Duodenal mucosa (tissue), 2 donors: Measurements from ENCODE around the gene MSMO1.

ENCODE experiments used
- H3K27ac ChIP-seq: one replicate; pipeline ENCODE4 v1.7.0; 2013; ENCODE audit warnings: low read depth, low read length
- H3K27me3 ChIP-seq, 2 donors: one replicate each; pipeline ENCODE4 v1.7.0; 2013; ENCODE audit warnings: low read length in 2 of 2, control low read depth in 1 of 2; ENCODE audit not compliant: insufficient read depth in 2 of 2, control insufficient read depth in 1 of 2
- H3K36me3 ChIP-seq, 2 donors: one replicate each; pipeline ENCODE4 v1.7.0; 2013; ENCODE audit warnings: low read length in 2 of 2, control low read depth in 1 of 2; ENCODE audit not compliant: insufficient read depth in 2 of 2, control insufficient read depth in 1 of 2
- H3K4me1 ChIP-seq, 2 donors: one replicate each; pipeline ENCODE4 v1.7.0; 2013; ENCODE audit warnings: low read length in 2 of 2, control low read depth in 1 of 2; ENCODE audit not compliant: insufficient read depth in 2 of 2, control insufficient read depth in 1 of 2
- H3K4me3 ChIP-seq, 2 donors: one replicate each; pipeline ENCODE4 v1.7.0; 2013; ENCODE audit warnings: low read length in 2 of 2, low read depth in 1 of 2
- H3K9ac ChIP-seq, 2 donors: one replicate each; pipeline ENCODE4 v1.7.0; 2013; ENCODE audit warnings: low read length in 2 of 2, low read depth in 1 of 2
- H3K9me3 ChIP-seq, 2 donors: one replicate each; pipeline ENCODE4 v1.7.0; 2013; ENCODE audit warnings: low read length in 2 of 2, control low read depth in 1 of 2; ENCODE audit not compliant: control insufficient read depth in 1 of 2

The MSMO1 gene

DNA sequence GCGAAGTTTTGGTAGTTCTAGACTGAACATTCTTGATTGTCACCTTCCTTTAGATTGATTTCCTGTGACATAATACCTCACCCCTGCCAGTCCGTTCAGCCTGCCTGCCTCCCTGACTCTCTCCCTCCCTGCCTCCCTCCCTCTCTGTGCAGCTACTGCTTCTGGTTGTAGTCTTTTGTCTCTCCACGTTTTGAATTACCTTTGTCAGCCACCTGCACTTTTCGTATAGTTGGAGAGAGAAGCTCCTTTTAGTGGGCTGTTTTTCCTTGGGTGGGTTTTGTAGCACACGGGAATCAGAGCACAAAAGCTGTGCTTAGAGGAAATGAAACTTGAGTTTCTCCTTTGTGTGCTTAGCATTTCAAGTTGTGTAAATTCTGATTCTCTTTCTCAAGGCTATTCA is 32.6 kb upstream of the MSMO1 start:
- Histone ChIP-seq H3K4me3 (no peak overlapping the region), H3K9ac (no peak overlapping the region), H3K36me3 (peaks cover 0 to 10% of the 10 kb centered on the region in 2 donors), H3K9me3 (no peaks in the 10 kb centered on the region), H3K4me1 (peaks cover 0 to 3% of the 10 kb centered on the region in 2 donors), H3K27me3 (no peaks in the 10 kb centered on the region), H3K27ac (no peak overlapping the region)

GRCh38 chr4:165297626-165298025 is 29.8 kb upstream of the MSMO1 start:
- H3K9ac ChIP-seq: no peak overlapping the region
- H3K9me3 ChIP-seq: no peaks in the 10 kb centered on the region
- no peaks in the 10 kb centered on the region for H3K27me3 ChIP-seq
- peaks cover 0 to 10% of the 10 kb centered on the region in 2 donors for H3K36me3 ChIP-seq
- H3K27ac ChIP-seq: no peak overlapping the region
- peaks cover 3 to 8% of the 10 kb centered on the region in 2 donors for H3K4me1 ChIP-seq
- no peak overlapping the region for H3K4me3 ChIP-seq

- Histone ChIP-seq H3K27ac (no peak overlapping the region), H3K27me3 (no peaks in the 10 kb centered on the region), H3K9me3 (no peaks in the 10 kb centered on the region), H3K9ac (no peak overlapping the region), H3K4me3 (no peak overlapping the region), H3K4me1 (peaks cover 3 to 8% of the 10 kb centered on the region in 2 donors), H3K36me3 (peaks cover 0 to 10% of the 10 kb centered on the region in 2 donors)
These were observed 27.9 kb upstream of the MSMO1 start for GRCh38 chr4:165299399-165300060.

DNA sequence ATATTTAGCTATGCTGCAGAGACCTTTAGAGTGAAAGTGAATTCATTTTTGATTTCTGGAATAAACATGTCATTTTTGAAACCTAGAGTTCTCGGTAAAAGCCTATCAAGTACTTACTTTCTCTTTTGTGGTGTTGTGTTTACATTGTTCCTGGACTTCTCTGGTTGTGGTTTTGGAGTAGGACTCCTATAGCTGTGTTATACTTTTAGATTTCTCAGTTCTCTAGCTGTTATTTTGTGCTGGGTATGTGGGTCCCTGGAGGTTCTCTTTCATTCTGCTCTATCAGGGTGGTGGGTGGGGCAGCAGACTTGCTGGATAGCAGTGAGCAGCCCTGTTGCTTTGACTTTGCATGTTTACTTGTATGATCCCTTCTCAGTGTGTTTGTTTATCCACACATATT is 25.6 kb upstream of the MSMO1 start:
- no peaks in the 10 kb centered on the region for H3K27me3 ChIP-seq
- H3K4me3 ChIP-seq: peak overlapping the region; percentile 55 to 56
- H3K9me3 ChIP-seq: no peaks in the 10 kb centered on the region
- H3K27ac ChIP-seq: no peak overlapping the region
- H3K4me1 ChIP-seq: peaks cover 0 to 8% of the 10 kb centered on the region in 2 donors
- no peak overlapping the region for H3K9ac ChIP-seq
- H3K36me3 ChIP-seq: peaks cover 0 to 7% of the 10 kb centered on the region in 2 donors

DNA sequence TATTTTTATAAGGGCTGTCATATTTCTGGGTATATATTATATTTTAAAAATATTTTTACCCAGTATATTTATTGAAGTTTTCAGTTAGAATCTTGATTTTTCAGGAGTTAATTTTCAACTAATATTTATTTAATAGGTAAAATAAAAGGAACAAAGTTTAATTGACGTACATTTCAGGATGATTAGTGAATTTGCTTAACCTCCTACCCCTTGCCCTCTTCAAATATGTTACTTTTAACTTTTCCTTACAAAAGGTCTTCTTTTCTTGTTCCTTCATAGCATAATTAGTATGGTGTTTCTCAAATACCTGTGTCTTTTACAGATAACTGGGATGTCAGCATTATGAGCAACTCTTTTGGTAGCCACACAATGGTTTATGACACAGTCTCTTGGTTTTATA is 24.8 kb upstream of the MSMO1 start:
- peaks cover 0 to 4% of the 10 kb centered on the region in 2 donors for H3K36me3 ChIP-seq
- peaks cover 0 to 8% of the 10 kb centered on the region in 2 donors for H3K4me1 ChIP-seq

DNA sequence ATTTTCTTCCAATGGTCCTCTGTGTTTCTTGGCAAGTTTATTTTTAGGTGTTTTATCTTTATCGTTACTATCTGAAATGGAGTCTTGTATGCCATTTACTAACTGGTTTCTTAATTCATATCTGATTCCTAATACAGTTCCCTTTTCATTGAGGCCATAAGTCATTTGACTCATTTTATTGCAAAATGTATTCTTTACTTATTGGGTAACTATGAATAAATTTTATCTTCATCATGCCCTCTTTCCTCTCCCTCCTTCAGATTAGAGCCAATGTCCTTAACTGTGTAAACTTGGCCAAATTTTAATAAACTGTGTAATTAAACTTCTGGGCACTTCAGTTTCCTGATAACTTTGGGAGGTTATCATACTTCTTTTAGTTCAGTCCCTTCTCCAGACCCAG is 19.3 kb upstream of the MSMO1 start:
- no peak overlapping the region for H3K9ac ChIP-seq
- H3K27ac ChIP-seq: no peak overlapping the region

More for the DNA sequence above, 24.8 kb upstream of the MSMO1 start:
- Histone ChIP-seq H3K27ac (no peak overlapping the region), H3K4me3 (no peak overlapping the region), H3K9ac (no peak overlapping the region), H3K9me3 (no peaks in the 10 kb centered on the region), H3K27me3 (no peaks in the 10 kb centered on the region)

GRCh38 chr4:165308606-165309005 is 18.9 kb upstream of the MSMO1 start:
- no peak overlapping the region for H3K27ac ChIP-seq
- H3K9me3 ChIP-seq: no peaks in the 10 kb centered on the region
- H3K36me3 ChIP-seq: peaks cover 0 to 6% of the 10 kb centered on the region in 2 donors
- H3K4me1 ChIP-seq: no peaks in the 10 kb centered on the region
- no peak overlapping the region for H3K9ac ChIP-seq
- H3K27me3 ChIP-seq: no peaks in the 10 kb centered on the region
- H3K4me3 ChIP-seq: no peak overlapping the region

More for the DNA sequence above, 19.3 kb upstream of the MSMO1 start:
- no peaks in the 10 kb centered on the region for H3K4me1 ChIP-seq
- no peaks in the 10 kb centered on the region for H3K9me3 ChIP-seq
- H3K36me3 ChIP-seq: peaks cover 0 to 6% of the 10 kb centered on the region in 2 donors
- H3K4me3 ChIP-seq: no peak overlapping the region
- H3K27me3 ChIP-seq: no peaks in the 10 kb centered on the region

GRCh38 chr4:165309456-165309855 is 18.0 kb upstream of the MSMO1 start:
- Histone ChIP-seq H3K36me3 (peaks cover 0 to 6% of the 10 kb centered on the region in 2 donors), H3K9me3 (no peaks in the 10 kb centered on the region), H3K27ac (no peak overlapping the region), H3K27me3 (no peaks in the 10 kb centered on the region), H3K4me1 (no peaks in the 10 kb centered on the region), H3K4me3 (no peak overlapping the region), H3K9ac (no peak overlapping the region)

DNA sequence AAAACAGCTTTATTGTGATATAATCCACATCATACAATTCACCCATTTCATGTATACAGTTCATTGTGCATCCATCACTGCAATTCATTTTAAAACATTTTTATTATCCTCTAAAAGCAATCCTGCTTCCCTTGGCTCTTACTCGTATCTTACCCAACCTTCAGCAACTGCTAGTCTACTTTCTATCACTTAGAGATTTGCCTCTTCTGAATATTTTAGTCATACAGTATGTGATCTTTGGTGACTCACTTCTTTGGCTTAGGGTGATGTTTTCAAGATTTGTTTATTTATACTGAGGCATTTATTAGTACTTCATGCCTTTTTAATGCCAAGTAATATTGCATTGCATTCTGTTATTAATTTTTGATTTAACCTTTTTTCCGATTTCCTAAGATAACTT is 15.0 kb upstream of the MSMO1 start:
- H3K9me3 ChIP-seq: no peaks in the 10 kb centered on the region
- no peak overlapping the region for H3K27ac ChIP-seq
- peaks cover 0 to 6% of the 10 kb centered on the region in 2 donors for H3K36me3 ChIP-seq
- H3K4me1 ChIP-seq: no peaks in the 10 kb centered on the region
- H3K4me3 ChIP-seq: no peak overlapping the region
- H3K9ac ChIP-seq: no peak overlapping the region
- no peaks in the 10 kb centered on the region for H3K27me3 ChIP-seq

DNA sequence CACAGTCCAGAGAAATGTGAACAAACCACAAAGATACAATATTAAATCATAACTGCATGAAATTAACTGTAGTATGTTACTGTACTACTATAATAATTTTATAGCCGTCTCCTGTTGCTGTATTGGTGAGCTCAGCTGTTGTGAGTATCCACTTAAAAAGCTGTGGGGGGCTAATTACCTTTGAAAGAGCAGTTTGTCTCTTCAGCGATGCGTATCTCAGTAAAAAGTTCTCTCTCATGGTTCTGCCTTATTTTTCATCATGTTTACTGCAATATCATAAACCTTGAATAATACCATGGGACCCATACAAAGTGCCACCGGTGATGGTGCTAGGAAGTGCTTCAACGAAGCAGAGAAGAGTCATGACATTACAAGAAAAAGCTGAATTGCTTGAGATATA is 8.4 kb upstream of the MSMO1 start:
- H3K27ac ChIP-seq: no peak overlapping the region
- H3K4me1 ChIP-seq: no peaks in the 10 kb centered on the region
- H3K4me3 ChIP-seq: no peak overlapping the region
- no peaks in the 10 kb centered on the region for H3K27me3 ChIP-seq
- no peak overlapping the region for H3K9ac ChIP-seq
- no peaks in the 10 kb centered on the region for H3K36me3 ChIP-seq
- H3K9me3 ChIP-seq: no peaks in the 10 kb centered on the region
